A549 (cell line): ENCODE measurements around the gene RELL1. TPM values are rescaled to one million over a fixed set of nuclear protein-coding genes. Genes with fewer than 3 reads are reported as not detected.

Experiments
- ATAC-seq, 2 experiments: fragments of 200-7000 bp in 1 of 2; fragments of >200 bp in 1 of 2; cut with Nextera tagmentation in 1 of 2; cut with Tn5 transposase in 1 of 2; 3 replicates each; pipeline versions ENCODE4 v1.8.0 to v1.9.1; 2018 to 2020; ENCODE audit warnings: mild to moderate bottlenecking in 1 of 2, moderate library complexity in 1 of 2
- CTCF ChIA-PET: fragments of 300-600 bp; sonication (Branson Sonifier 250); formaldehyde crosslinking; extraction: SDS; loops from one replicate; lab custom pipeline; 2021; ENCODE audit warnings: antibody characterized with exemption, inconsistent platforms; lab: Yijun Ruan, JAX
- POLR2A ChIA-PET: fragments of 350-600 bp; formaldehyde crosslinking; extraction: SDS; loops from one replicate; lab custom pipeline; 2021; ENCODE audit warnings: antibody characterized with exemption, inconsistent platforms; lab: Yijun Ruan, JAX
- DNase-seq, 2 experiments: peaks; one replicate each; pipeline versions ENCODE4 v3.0.0 to v3.0.0-alpha.2; 2011 to 2016; ENCODE audit warnings: low read depth in 1 of 2, low spot score in 1 of 2
- FAIRE-seq: peaks from 2 replicates; lab custom pipeline; 2011; peaks lifted over from hg19 to GRCh38; lab: Jason Lieb, UNC
- H3K27ac ChIP-seq, 2 experiments: fragments of >200 bp; sonication (Bioruptor Twin); formaldehyde crosslinking; 3 replicates each; pipeline ENCODE4 v1.5.1; 2016 to 2017
- H3K4me1 ChIP-seq: fragments of >200 bp; sonication (Bioruptor Twin); formaldehyde crosslinking; 3 replicates; pipeline ENCODE4 v1.6.1; 2016
- H3K4me2 ChIP-seq: fragments of >200 bp; sonication (Bioruptor Twin); formaldehyde crosslinking; 3 replicates; pipeline ENCODE4 v1.6.1; 2016
- H3K4me3 ChIP-seq: fragments of >200 bp; sonication (Bioruptor Twin); formaldehyde crosslinking; 3 replicates; pipeline ENCODE4 v1.5.1; 2016
- H3K9me3 ChIP-seq: fragments of >200 bp; sonication (Bioruptor Twin); formaldehyde crosslinking; 3 replicates; pipeline ENCODE4 v1.6.1; 2016
- CBX2 ChIP-seq: fragments of 200-600 bp; sonication (generic); IDR thresholded peaks from 2 replicates; pipeline ENCODE4 v1.6.1; 2016; ENCODE audit warnings: low read depth, mild to moderate bottlenecking, borderline replicate concordance
- CBX8 ChIP-seq: fragments of 200-600 bp; sonication (generic); IDR thresholded peaks from 2 replicates; pipeline ENCODE4 v1.6.1; 2016
- CHD4 ChIP-seq: fragments of 200-600 bp; sonication (generic); IDR thresholded peaks from 2 replicates; pipeline ENCODE4 v1.6.1; 2016; ENCODE audit warnings: antibody characterized with exemption, mild to moderate bottlenecking, borderline replicate concordance
- EHMT2 ChIP-seq: fragments of 200-600 bp; sonication (generic); IDR thresholded peaks from 2 replicates; pipeline ENCODE4 v1.6.1; 2016; ENCODE audit warnings: antibody characterized with exemption, low read depth, mild to moderate bottlenecking, moderate library complexity
- EP300 ChIP-seq, 2 experiments: fragments of >200 bp; sonication (Bioruptor Twin); formaldehyde crosslinking; IDR thresholded peaks; 2 replicates in 1 of 2; 3 replicates in 1 of 2; pipeline ENCODE4 v1.6.1; 2016 to 2017
- FOSL2 ChIP-seq, 2 experiments: fragments of 450-650 bp in 1 of 2; fragments of >200 bp in 1 of 2; sonication (Bioruptor Twin) in 1 of 2; formaldehyde crosslinking; IDR thresholded peaks; 2 replicates each; pipeline versions ENCODE4 v1.5.0 to v1.6.1; 2016 to 2020; ENCODE audit warnings: mild to moderate bottlenecking in 1 of 2, moderate library complexity in 1 of 2
- HDAC2 ChIP-seq: fragments of 200-600 bp; sonication (generic); IDR thresholded peaks from 2 replicates; pipeline ENCODE4 v1.6.1; 2016
- HOXB13 ChIP-seq: fragments of 250-450 bp; sonication (Bioruptor Pico); IDR thresholded peaks from 2 replicates; pipeline ENCODE4 v1.5.0; 2020; ENCODE audit warnings: low read depth, mild to moderate bottlenecking, moderate library complexity
- JUN ChIP-seq, 2 experiments: fragments of >200 bp; sonication (Bioruptor Twin); formaldehyde crosslinking; IDR thresholded peaks; 2 replicates in 1 of 2; 3 replicates in 1 of 2; pipeline ENCODE4 v1.6.1; 2016 to 2017
- MAFK ChIP-seq: fragments of 450-650 bp; IDR thresholded peaks from 2 replicates; pipeline ENCODE4 v1.6.1; 2014; ENCODE audit not compliant: partially characterized antibody
- MYC ChIP-seq: IDR thresholded peaks from 2 replicates; pipeline ENCODE4 v1.6.1; 2012; ENCODE audit warnings: mild to moderate bottlenecking, inconsistent platforms, low read length, improper control_type of control experiment, borderline replicate concordance
- PHF8 ChIP-seq: fragments of 200-600 bp; sonication (generic); IDR thresholded peaks from 2 replicates; pipeline ENCODE4 v1.6.1; 2016; ENCODE audit warnings: low read depth, mild to moderate bottlenecking, antibody characterized with exemption, moderate library complexity, borderline replicate concordance
- RCOR1 ChIP-seq: fragments of 150-350 bp; IDR thresholded peaks from 2 replicates; pipeline ENCODE4 v1.6.1; 2014; ENCODE audit warnings: antibody characterized with exemption, low read length, low read depth
- REST ChIP-seq: fragments of 200-600 bp; sonication (generic); IDR thresholded peaks from 2 replicates; pipeline ENCODE4 v1.6.1; 2016; ENCODE audit warnings: antibody characterized with exemption, mild to moderate bottlenecking, moderate library complexity
- TFCP2L1 ChIP-seq: fragments of 250-450 bp; sonication (Bioruptor Pico); IDR thresholded peaks from 2 replicates; pipeline ENCODE4 v1.5.0; 2021; ENCODE audit warnings: mild to moderate bottlenecking
- TP53 ChIP-seq: fragments of 250-450 bp; sonication (Bioruptor Pico); IDR thresholded peaks from 2 replicates; pipeline ENCODE4 v1.5.0; 2021; ENCODE audit warnings: mild to moderate bottlenecking, moderate library complexity
- ZSCAN20 ChIP-seq: fragments of 250-450 bp; sonication (Bioruptor Pico); IDR thresholded peaks from 2 replicates; pipeline ENCODE4 v1.8.0; 2022; ENCODE audit warnings: mild to moderate bottlenecking, moderate library complexity
- WGBS: methylation state at CpG from one replicate; pipeline ENCODE4 v1.1.6; 2017; ENCODE audit errors: missing lambda C conversion rate; 5-methylcytosine and 5-hydroxymethylcytosine counted together
- polyA plus RNA-seq, 4 experiments: library from polyadenylated mRNA; depleted of rRNA in 3 of 4; stranded (reverse); fragments of >200 nt; fragmentation: RNase III in 1 of 4; extraction: RNeasy Plus Mini Kit Qiagen cat#74134 plus additional on column Dnase treatment in 1 of 4; gene quantifications; 2 replicates in 3 of 4; 3 replicates in 1 of 4; pipeline ENCODE4 v1.2.3, GENCODE V29; 2011 to 2017
- TF ChIP-seq, protein P1 (sequence below): fragments of 250-450 bp; sonication (Bioruptor Pico); IDR thresholded peaks from 2 replicates; pipeline ENCODE4 v1.5.0; 2020; ENCODE audit warnings: low read depth, mild to moderate bottlenecking, moderate library complexity

The RELL1 gene
- polyA plus RNA-seq, 2 of the 4 experiments (the other 2 are of a cell fraction) = 5.0 to 9.6 TPM

GRCh38 chr4:37693450-37694190 is 7.4 kb upstream of the RELL1 start:
- Histone ChIP-seq H3K27ac (peak overlapping the region in 1 of 2 experiments; percentile 67; a peak in 3 of 6 replicates), H3K4me3 (no peak overlapping the region)
- TF ChIP-seq FOSL2 (IDR thresholded peaks at IDR 0.05) (0 out of 2 replicates have a peak, but pooled peaks have one; percentile 18), FOSL2 (CRISPR knock-in tag; IDR thresholded peaks at IDR 0.05) (peak; percentile 43; the same call in 1 of the 2 replicates), HDAC2 (no peak), PHF8 (no peak), MAFK (no peak), REST (peak; percentile 25; the same call in 1 of the 2 replicates), MYC (no peak), EHMT2 (no peak), JUN (IDR thresholded peaks at IDR 0.05) (no peak), CHD4 (no peak), TP53 (CRISPR knock-in tag) (no peak), ZSCAN20 (no peak), RCOR1 (no peak), EP300 (IDR thresholded peaks at IDR 0.05) (no peak), TFCP2L1 (CRISPR knock-in tag) (no peak)
- TF ChIP-seq, all 56 proteins: peak for 2
- peak overlapping the region; percentile 43; the same call in 1 of the 3 replicates for H3K4me2 ChIP-seq
- WGBS = 39% methylated on average over 5 of the region's 5 CpGs
- FAIRE-seq (no peak), ATAC-seq (peak; percentile 93 to 96), DNase-seq (peak; percentile 10 to 37)
- ChIA-PET CTCF (interaction anchor here (1.1 to 1.4 kb wide), 2 partner anchors 90 to 108 kb away, joined by 3 to 4 read pairs; no protein-coding TSS in a partner anchor), POLR2A (no interaction called here)
- H3K9me3 ChIP-seq = no peaks in the 10 kb centered on the region
- peaks cover 6% of the 10 kb centered on the region; the same call in 2 of the 3 replicates for H3K4me1 ChIP-seq

DNA sequence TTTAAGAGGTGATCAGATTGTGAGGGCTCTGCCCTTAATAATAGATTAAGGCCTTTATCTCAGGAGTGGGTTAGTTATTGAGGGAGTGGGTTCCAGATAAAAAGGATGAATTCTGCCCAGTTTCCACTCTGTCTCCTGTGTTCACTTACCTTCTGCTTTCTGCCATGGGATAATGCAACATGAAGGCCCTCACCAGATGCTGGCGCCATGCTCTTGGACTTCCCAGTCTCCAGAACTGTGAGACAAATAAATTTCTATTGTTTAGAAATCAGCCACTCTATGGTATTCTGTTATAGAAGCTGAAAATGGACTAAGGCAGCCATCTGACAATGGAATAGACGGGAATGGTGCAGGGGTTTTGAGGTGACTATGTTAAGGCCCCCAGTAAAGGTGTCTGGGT is 6.9 kb upstream of the RELL1 start:
- no peak for ATAC-seq
- WGBS = 89% methylated on average over 2 of the region's 2 CpGs
- no peak for FAIRE-seq

More for the DNA sequence above, 6.9 kb upstream of the RELL1 start:
- Histone ChIP-seq H3K4me2 (no peak overlapping the region), H3K9me3 (no peaks in the 10 kb centered on the region), H3K27ac (peak overlapping the region in 1 of 2 experiments; percentile 58; a peak in 3 of 6 replicates), H3K4me3 (no peak overlapping the region), H3K4me1 (peaks cover 6% of the 10 kb centered on the region; the same call in 2 of the 3 replicates)
- DNase-seq = no peak
- POLR2A ChIA-PET = no interaction called here
- CTCF ChIA-PET = interaction anchor here (1.1 to 1.4 kb wide), 2 partner anchors 90 to 109 kb away, joined by 3 to 4 read pairs; no protein-coding TSS in a partner anchor
- TF ChIP-seq PHF8 = no peak
- TF ChIP-seq, protein P1, sequence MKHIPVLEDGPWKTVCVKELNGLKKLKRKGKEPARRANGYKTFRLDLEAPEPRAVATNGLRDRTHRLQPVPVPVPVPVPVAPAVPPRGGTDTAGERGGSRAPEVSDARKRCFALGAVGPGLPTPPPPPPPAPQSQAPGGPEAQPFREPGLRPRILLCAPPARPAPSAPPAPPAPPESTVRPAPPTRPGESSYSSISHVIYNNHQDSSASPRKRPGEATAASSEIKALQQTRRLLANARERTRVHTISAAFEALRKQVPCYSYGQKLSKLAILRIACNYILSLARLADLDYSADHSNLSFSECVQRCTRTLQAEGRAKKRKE = no peak
- no peak for TF ChIP-seq CBX2
- no peak for TF ChIP-seq EHMT2
- TF ChIP-seq REST = no peak
- TF ChIP-seq CBX8 = no peak
- no peak for TF ChIP-seq HOXB13 (CRISPR knock-in tag)
